PC-9 (cell line): ENCODE data around the gene HOXB3. TPM values are rescaled to one million over a fixed set of nuclear protein-coding genes. Genes with fewer than 3 reads are reported as not detected.

Experiments
- BruUV-seq: library from RNA; stranded (reverse); fragments of 400-500 nt; replicated peaks from 2 replicates; lab custom pipeline; 2021; lab: Mats Ljungman, UMichigan
- CTCF ChIA-PET: fragments of 300-600 bp; sonication (Branson Sonifier 250); formaldehyde crosslinking; loops from one replicate; lab custom pipeline; 2022; ENCODE audit warnings: antibody characterized with exemption; lab: Charles Lee
- POLR2A ChIA-PET: fragments of 300-600 bp; sonication (Branson Sonifier 250); formaldehyde crosslinking; loops from one replicate; lab custom pipeline; 2022; ENCODE audit warnings: antibody characterized with exemption; ENCODE audit not compliant: unreplicated experiment; lab: Charles Lee
- DNase-seq, 2 experiments: peaks; one replicate each; pipeline versions ENCODE4 v3.0.0 to v3.0.0-alpha.2; 2015 to 2022; ENCODE audit warnings: mixed read lengths in 1 of 2
- H2AFZ ChIP-seq: fragments of 200-600 bp; sonication (generic); 2 replicates; pipeline ENCODE4 v1.8.1; 2017; ENCODE audit warnings: antibody characterized with exemption
- H3F3A ChIP-seq: fragments of 200-600 bp; sonication (generic); 2 replicates; pipeline ENCODE4 v1.8.1; 2017; ENCODE audit warnings: antibody characterized with exemption, mild to moderate bottlenecking, low read depth; ENCODE audit not compliant: insufficient read depth
- H3K27ac ChIP-seq: fragments of 200-600 bp; sonication (generic); 2 replicates; pipeline ENCODE4 v1.6.1; 2016; ENCODE audit warnings: mixed run types
- H3K27me3 ChIP-seq: fragments of 200-600 bp; sonication (generic); 2 replicates; pipeline ENCODE4 v1.6.1; 2016; ENCODE audit warnings: low read depth, mixed run types; ENCODE audit not compliant: insufficient read depth
- H3K36me3 ChIP-seq: fragments of 200-600 bp; sonication (generic); 2 replicates; pipeline ENCODE4 v1.6.1; 2016; ENCODE audit warnings: low read depth, mixed run types
- H3K4me1 ChIP-seq: fragments of 200-600 bp; sonication (generic); replicated peaks from 2 replicates; pipeline ENCODE4 v1.6.1; 2016; ENCODE audit warnings: mixed run types; ENCODE audit not compliant: insufficient read depth
- H3K4me2 ChIP-seq: fragments of 200-600 bp; sonication (generic); 2 replicates; pipeline ENCODE4 v1.6.1; 2017; ENCODE audit warnings: mixed run types
- H3K4me3 ChIP-seq: fragments of 200-600 bp; sonication (generic); 2 replicates; pipeline ENCODE4 v1.6.1; 2016; ENCODE audit warnings: mixed run types
- H3K79me2 ChIP-seq: fragments of 200-600 bp; sonication (generic); 2 replicates; pipeline ENCODE4 v1.6.1; 2017; ENCODE audit warnings: low read depth, mixed run types
- H3K9me2 ChIP-seq: fragments of 200-600 bp; sonication (generic); 2 replicates; pipeline ENCODE4 v1.8.1; 2017; ENCODE audit warnings: mild to moderate bottlenecking; ENCODE audit not compliant: insufficient read depth
- H3K9me3 ChIP-seq: fragments of 200-600 bp; sonication (generic); 2 replicates; pipeline ENCODE4 v1.8.1; 2016; ENCODE audit warnings: low read depth; ENCODE audit not compliant: insufficient read depth
- H4K20me1 ChIP-seq: fragments of 200-600 bp; sonication (generic); 2 replicates; pipeline ENCODE4 v1.8.1; 2017; ENCODE audit not compliant: insufficient read depth
- CTCF ChIP-seq: fragments of 200-600 bp; sonication (generic); conservative IDR thresholded peaks from 2 replicates; pipeline ENCODE4 v1.6.1; 2017; ENCODE audit warnings: mixed run types, antibody characterized with exemption, mild to moderate bottlenecking, moderate library complexity
- EZH2 ChIP-seq: fragments of 200-600 bp; sonication (generic); IDR thresholded peaks from 2 replicates; pipeline ENCODE4 v1.8.0; 2017; ENCODE audit warnings: antibody characterized with exemption, low read depth
- intact Hi-C: fragments of 100-400 bp; cut with micrococcal nuclease; formaldehyde crosslinking; loops from one replicate; pipeline ENCODE4 v1.10.0; 2022; ENCODE audit not compliant: unreplicated experiment
- total RNA-seq: library from RNA; stranded (reverse); gene quantifications from 2 replicates; pipeline ENCODE4 v1.2.3, GENCODE V29; 2021

Gene HOXB3
- total RNA-seq, 1 experiment from 2014 or later, result 19.1 TPM

- intact Hi-C loops, result loop anchor here (1.0 to 10.0 kb wide), 2 partner anchors 27 to 669 kb away; partner anchors contain the start of gene PNPO
- peak overlapping the region; percentile 80; the same call in 1 of the 2 replicates for H3K4me3 ChIP-seq
- no peaks in the 10 kb centered on the region for H3K9me2 ChIP-seq
- ChIA-PET CTCF (interaction anchor here (0.6 to 1.3 kb wide), 7 partner anchors 11 to 481 kb away, joined by 3 to 14 read pairs (median 6); no protein-coding TSS in a partner anchor), POLR2A (interaction anchor here (0.6 to 0.7 kb wide), 2 partner anchors 448 kb away, joined by 4 to 16 read pairs; no protein-coding TSS in a partner anchor)
- peaks cover 16% of the 10 kb centered on the region for H3K79me2 ChIP-seq
- H2AFZ ChIP-seq, result no peak overlapping the region
- no TSS peak for BruUV-seq
- H3K4me1 ChIP-seq, result peaks cover 17% of the 10 kb centered on the region
- TF ChIP-seq CTCF, result no peak
- TF ChIP-seq EZH2, result no peak
- no peaks in the 10 kb centered on the region for H3K27me3 ChIP-seq
- H3K4me2 ChIP-seq, result peak overlapping the region; percentile 88
- DNase-seq, result no peak
- H3K9me3 ChIP-seq, result no peaks in the 10 kb centered on the region
- H3K36me3 ChIP-seq, result no peaks in the 10 kb centered on the region
- no peaks in the 10 kb centered on the region for H3F3A ChIP-seq
- H3K27ac ChIP-seq, result no peak overlapping the region
- no peaks in the 10 kb centered on the region for H4K20me1 ChIP-seq
These were observed 24.0 kb upstream of the HOXB3 start for GRCh38 chr17:48613862-48614694.

GRCh38 chr17:48612854-48613691 is 23.0 kb upstream of the HOXB3 start:
- Histone ChIP-seq H3F3A (no peaks in the 10 kb centered on the region), H3K4me1 (peaks cover 20% of the 10 kb centered on the region), H3K9me2 (no peaks in the 10 kb centered on the region), H3K4me3 (peak overlapping the region; percentile 80), H3K79me2 (peaks cover 24% of the 10 kb centered on the region), H3K27me3 (no peaks in the 10 kb centered on the region), H3K27ac (peak overlapping the region; percentile 34; the same call in 1 of the 2 replicates), H3K36me3 (no peaks in the 10 kb centered on the region), H2AFZ (peak overlapping the region; percentile 92), H4K20me1 (no peaks in the 10 kb centered on the region), H3K9me3 (no peaks in the 10 kb centered on the region), H3K4me2 (peak overlapping the region; percentile 88)
- no TSS peak for BruUV-seq
- intact Hi-C loops, result loop anchor here (1.0 to 10.0 kb wide), 2 partner anchors 26 to 668 kb away; partner anchors contain the start of gene PNPO
- DNase-seq, result peak in 1 of 2 experiments; percentile 38
- no peak for TF ChIP-seq EZH2
- TF ChIP-seq CTCF, result peak; percentile 22; the same call in 1 of the 2 replicates
- POLR2A ChIA-PET, result interaction anchor here (0.6 kb wide), 4 partner anchors 67 to 685 kb away, joined by 3 to 11 read pairs (median 6); no protein-coding TSS in a partner anchor
- CTCF ChIA-PET, result interaction anchor here (0.6 to 1.2 kb wide), 7 partner anchors 9 to 583 kb away, joined by 3 to 12 read pairs (median 3); partner anchors contain the start of gene HOXB6
